Endothelial cell of umbilical vein (primary cell): ENCODE data around the gene COL23A1. TPM values are rescaled to one million over a fixed set of nuclear protein-coding genes. Genes with fewer than 3 reads are reported as not detected.

Experiments used
- BruUV-seq: library from RNA; stranded (reverse); fragments of 400-500 nt; replicated peaks from 2 replicates; lab custom pipeline; 2021; lab: Mats Ljungman, UMichigan
- CTCF ChIA-PET: fragments of 300-600, 350-600 bp; sonication (Branson Sonifier 250); formaldehyde crosslinking; loops from one replicate; lab custom pipeline; 2021; ENCODE audit warnings: antibody characterized with exemption, inconsistent platforms; lab: Charles Lee
- POLR2A ChIA-PET: fragments of 300-600, 350-600 bp; sonication (Branson Sonifier 250); formaldehyde crosslinking; loops from one replicate; lab custom pipeline; 2021; ENCODE audit warnings: antibody characterized with exemption, inconsistent platforms; lab: Charles Lee
- DNase-seq: peaks from one replicate; pipeline ENCODE4 v3.0.0-alpha.2; 2011; ENCODE audit warnings: low read depth, low spot score
- FAIRE-seq: peaks from 2 replicates; lab custom pipeline; 2011; peaks lifted over from hg19 to GRCh38; lab: Jason Lieb, UNC
- H2AFZ ChIP-seq: 2 replicates; pipeline ENCODE4 v1.6.0; 2012; ENCODE audit warnings: low read depth, low read length, control low read depth, inconsistent platforms
- H3K27ac ChIP-seq: 2 replicates; pipeline ENCODE4 v1.5.1; 2011; ENCODE audit warnings: low read depth, mild to moderate bottlenecking, control low read depth, low read length, moderate library complexity; ENCODE audit not compliant: insufficient read depth
- H3K27me3 ChIP-seq, 2 experiments: 2 replicates each; pipeline versions ENCODE4 v1.6.0 to v1.6.1; 2011; ENCODE audit warnings: low read length in 2 of 2, mixed read lengths in 1 of 2; ENCODE audit not compliant: control insufficient read depth in 2 of 2, insufficient read depth in 2 of 2
- H3K36me3 ChIP-seq, 2 experiments: 2 replicates in 1 of 2; 3 replicates in 1 of 2; pipeline ENCODE4 v1.5.1; 2011; ENCODE audit warnings: low read length in 2 of 2, mild to moderate bottlenecking in 1 of 2, moderate library complexity in 1 of 2; ENCODE audit not compliant: control insufficient read depth in 2 of 2, insufficient read depth in 2 of 2; ENCODE audit errors: extremely low read depth in 1 of 2
- H3K4me1 ChIP-seq: 3 replicates; pipeline ENCODE4 v1.5.1; 2011; ENCODE audit warnings: mild to moderate bottlenecking, low read length; ENCODE audit not compliant: control insufficient read depth, insufficient read depth; ENCODE audit errors: extremely low read depth
- H3K4me2 ChIP-seq: 2 replicates; pipeline ENCODE4 v1.6.1; 2011; ENCODE audit warnings: low read length, control low read depth, mixed read lengths; ENCODE audit not compliant: insufficient read depth
- H3K4me3 ChIP-seq, 3 experiments: fragments of 200-600 bp in 1 of 3; sonication (generic), shearing (Covaris generic) in 1 of 3; replicated peaks in 1 of 3; 2 replicates each; pipeline ENCODE4 v1.5.1; 2011 to 2016; ENCODE audit warnings: control low read depth in 3 of 3, low read length in 3 of 3, mild to moderate bottlenecking in 2 of 3, inconsistent platforms in 1 of 3, low read depth in 1 of 3, moderate library complexity in 1 of 3; ENCODE audit not compliant: insufficient read depth in 1 of 3
- H3K79me2 ChIP-seq: 2 replicates; pipeline ENCODE4 v1.6.0; 2012; ENCODE audit warnings: low read length, inconsistent platforms; ENCODE audit not compliant: control insufficient read depth, insufficient read depth
- H3K9ac ChIP-seq: replicated peaks from 2 replicates; pipeline ENCODE3; 2011; ENCODE audit warnings: low read length, control low read depth; ENCODE audit not compliant: insufficient read depth; ENCODE audit errors: extremely low read depth
- H3K9me1 ChIP-seq: replicated peaks from 3 replicates; pipeline ENCODE4 v1.6.0; 2011; ENCODE audit warnings: mild to moderate bottlenecking, low read length; ENCODE audit not compliant: control insufficient read depth, insufficient read depth; ENCODE audit errors: extremely low read depth
- H3K9me3 ChIP-seq: replicated peaks from 2 replicates; pipeline ENCODE4 v1.5.1; 2012; ENCODE audit warnings: low read length, inconsistent platforms; ENCODE audit not compliant: control insufficient read depth, insufficient read depth
- H4K20me1 ChIP-seq: replicated peaks from 2 replicates; pipeline ENCODE3; 2011; ENCODE audit warnings: mild to moderate bottlenecking, low read length; ENCODE audit not compliant: control insufficient read depth, insufficient read depth; ENCODE audit errors: extremely low read depth
- FOS ChIP-seq: IDR thresholded peaks from 2 replicates; pipeline ENCODE4 v1.6.1; 2011; ENCODE audit warnings: mild to moderate bottlenecking, low read length, moderate library complexity, borderline replicate concordance; ENCODE audit not compliant: insufficient read depth
- GATA2 ChIP-seq: IDR thresholded peaks from 2 replicates; pipeline ENCODE4 v1.7.0; 2011; ENCODE audit warnings: low read depth, mild to moderate bottlenecking, moderate library complexity, mixed read lengths, low read length; ENCODE audit not compliant: insufficient read length, insufficient read depth
- POLR2A ChIP-seq: IDR thresholded peaks from 2 replicates; pipeline ENCODE4 v1.6.1; 2012; ENCODE audit warnings: low read depth, mild to moderate bottlenecking, control low read depth, low read length
- POLR2AphosphoS5 ChIP-seq: IDR thresholded peaks from 2 replicates; pipeline ENCODE4 v1.6.1; 2012; ENCODE audit warnings: low read depth, mild to moderate bottlenecking, control low read depth, low read length, moderate library complexity; ENCODE audit not compliant: insufficient read depth
- dilution Hi-C: fragments of 300-500 bp; cut with MboI; formaldehyde crosslinking; loops from one replicate; pipeline ENCODE4 v1.15.0; 2019; ENCODE audit warnings: low sequenced_read_pairs; ENCODE audit not compliant: extremely low pct_ligation_motif_present
- intact Hi-C: fragments of 100-400 bp; cut with micrococcal nuclease; formaldehyde crosslinking; loops from one replicate; pipeline ENCODE4 v1.10.0; 2022
- polyA plus RNA-seq, 4 experiments: library from polyadenylated mRNA; depleted of rRNA in 3 of 4; stranded (reverse) in 3 of 4; unstranded in 1 of 4; fragments of >200 nt; gene quantifications; 2 replicates each; pipeline versions ENCODE4 v1.2.1 to v1.2.3, GENCODE V29; 2011 to 2012; ENCODE audit warnings: missing spikeins in 1 of 4
- total RNA-seq: library from RNA; stranded (reverse); gene quantifications from 2 replicates; pipeline ENCODE4 v1.2.3, GENCODE V29; 2021
- TF ChIP-seq, protein P1 (sequence below): IDR thresholded peaks from 2 replicates; pipeline ENCODE4 v1.6.1; 2011; ENCODE audit not compliant: insufficient read depth, insufficient read length

Gene COL23A1
- total and polyA plus RNA-seq, 2 donors (not counting 3 experiments of a cell fraction or from before 2014, with no cell fraction given) = not detected

DNA sequence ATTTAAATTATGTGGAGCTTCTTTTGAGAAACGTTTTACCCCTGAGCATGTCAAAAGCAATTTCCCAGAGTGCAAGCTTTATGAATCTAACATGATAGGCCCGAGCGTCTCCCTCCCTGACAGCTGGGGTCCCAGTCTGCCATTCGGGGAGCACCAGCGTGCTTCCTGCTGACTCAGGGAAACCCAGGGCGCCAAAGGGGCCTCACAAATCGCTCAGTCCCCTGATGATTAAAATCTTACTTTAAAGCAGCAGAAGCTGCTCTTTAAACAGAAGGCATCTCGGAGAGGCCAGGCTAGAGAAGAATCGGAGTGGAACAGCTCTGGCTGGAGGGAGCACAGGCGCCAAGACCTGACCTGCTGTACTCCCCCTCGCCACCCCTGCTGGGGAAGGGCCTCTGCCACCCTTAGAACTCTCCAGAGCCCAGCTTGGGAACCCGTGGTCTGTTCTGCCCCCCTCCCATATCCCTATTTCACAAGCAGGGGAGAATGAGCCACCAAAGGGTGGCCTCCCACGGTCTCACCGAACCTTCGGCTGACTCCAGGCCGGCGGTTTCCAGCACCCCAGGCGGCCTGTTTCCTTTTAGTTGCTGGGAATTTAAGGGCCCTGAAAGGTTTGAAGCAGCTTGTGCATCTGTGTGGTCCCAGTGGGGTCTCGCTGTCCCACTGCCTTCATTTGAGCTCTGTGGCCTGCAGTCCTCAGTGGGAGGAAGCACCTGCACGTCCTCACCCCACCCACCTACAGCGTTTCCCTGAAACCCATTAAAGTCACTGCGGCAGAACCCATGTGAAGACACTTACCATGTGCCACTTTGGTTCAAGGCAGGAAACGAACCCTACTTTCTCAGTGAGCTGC is 147.6 kb downstream of the COL23A1 start:
- TF ChIP-seq FOS = no peak
- TF ChIP-seq POLR2A = no peak
- TF ChIP-seq POLR2AphosphoS5 = no peak
- TF ChIP-seq, protein P1, sequence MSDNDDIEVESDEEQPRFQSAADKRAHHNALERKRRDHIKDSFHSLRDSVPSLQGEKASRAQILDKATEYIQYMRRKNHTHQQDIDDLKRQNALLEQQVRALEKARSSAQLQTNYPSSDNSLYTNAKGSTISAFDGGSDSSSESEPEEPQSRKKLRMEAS = no peak
- TF ChIP-seq GATA2 = no peak
- CTCF ChIA-PET = interaction anchor here (0.6 kb wide), 1 partner anchor 191 kb away, joined by 3 read pairs; no protein-coding TSS in a partner anchor
- no peak overlapping the region for H3K4me3 ChIP-seq

More for the DNA sequence above, 147.6 kb downstream of the COL23A1 start:
- Histone ChIP-seq H3K36me3 (no peaks in the 10 kb centered on the region), H3K27ac (no peak overlapping the region), H3K9me3 (no peaks in the 10 kb centered on the region), H3K4me1 (no peaks in the 10 kb centered on the region), H3K4me2 (no peak overlapping the region), H3K79me2 (no peaks in the 10 kb centered on the region), H2AFZ (no peak overlapping the region), H4K20me1 (no peaks in the 10 kb centered on the region), H3K9me1 (no peaks in the 10 kb centered on the region), H3K9ac (no peak overlapping the region), H3K27me3 (no peaks in the 10 kb centered on the region)
- no TSS peak for BruUV-seq
- intact Hi-C loops (no loop called here), dilution Hi-C loops (no loop called here)
- FAIRE-seq (no peak), DNase-seq (no peak)
- POLR2A ChIA-PET = no interaction called here
